ENCODE measurements around the gene PLD4.

- TF ChIP-seq CTCF (conservative IDR thresholded peaks at IDR 0.05 in 1 of 2, IDR thresholded peaks at IDR 0.05 in 1 of 2; ENCODE audit: extremely low read depth in 1 of 2, insufficient read depth in 1 of 2, low read depth in 1 of 2, low read length in 2 of 2) (no peak), EZH2 (IDR thresholded peaks at IDR 0.05; ENCODE audit: borderline replicate concordance, low read length) (no peak)
Measured at GRCh38 chr14:104953097-104953496, 28.4 kb downstream of the PLD4 start.
